Uterus (tissue), 4 donors: ENCODE data around the gene KDM4C. TPM values are rescaled to one million over a fixed set of nuclear protein-coding genes. Genes with fewer than 3 reads are reported as not detected.

Experiments
- DNase-seq, 2 donors: peaks; one replicate each; pipeline ENCODE4 v3.0.0-alpha.2; 2019 to 2020
- H3K27ac ChIP-seq, 2 donors: fragments of 200-600 bp; sonication (generic); 1 replicate in 1 of 2; 2 replicates in 1 of 2; pipeline ENCODE4 v1.5.1; 2016 to 2018
- H3K27me3 ChIP-seq, 2 donors: fragments of 200-600 bp; sonication (generic); one replicate each; pipeline ENCODE4 v1.5.1; 2018 to 2019; ENCODE audit warnings: control low read depth in 1 of 2
- H3K36me3 ChIP-seq, 2 donors: fragments of 200-600 bp; sonication (generic); one replicate each; pipeline ENCODE4 v1.5.1; 2019; ENCODE audit warnings: control low read depth in 1 of 2
- H3K4me1 ChIP-seq, 2 donors: fragments of 200-600 bp; sonication (generic); one replicate each; pipeline ENCODE4 v1.5.1; 2018 to 2019; ENCODE audit warnings: control low read depth in 1 of 2
- H3K4me3 ChIP-seq, 2 donors: fragments of 200-600 bp; sonication (generic); 1 replicate in 1 of 2; 2 replicates in 1 of 2; pipeline ENCODE4 v1.5.1; 2018 to 2019; ENCODE audit warnings: mild to moderate bottlenecking in 1 of 2
- H3K9me3 ChIP-seq, 2 donors: fragments of 200-600 bp; sonication (generic); one replicate each; pipeline ENCODE4 v1.5.1; 2019; ENCODE audit warnings: control low read depth in 1 of 2
- CTCF ChIP-seq, 4 experiments: fragments of 200-600 bp in 2 of 4; fragments of 450-650 bp in 2 of 4; sonication (generic) in 2 of 4; IDR thresholded peaks; one replicate each; pipeline ENCODE4 v1.5.1; 2016 to 2019; ENCODE audit warnings: antibody characterized with exemption in 4 of 4, mild to moderate bottlenecking in 2 of 4, moderate library complexity in 1 of 4
- POLR2A ChIP-seq, 2 donors: fragments of 450-650 bp; IDR thresholded peaks; one replicate each; pipeline ENCODE4 v1.6.1; 2016; ENCODE audit warnings: antibody characterized with exemption in 2 of 2, mild to moderate bottlenecking in 1 of 2, moderate library complexity in 1 of 2
- intact Hi-C: fragments of 100-400 bp; cut with DNase I; formaldehyde crosslinking; loops from one replicate; pipeline ENCODE4 v1.15.1; 2023; ENCODE audit warnings: low total_unique reads
- total RNA-seq, 4 donors: library from RNA; depleted of rRNA in 3 of 4; stranded (reverse); fragments of >200 nt in 3 of 4; gene quantifications; one replicate each; pipeline versions ENCODE4 v1.1.0 to v1.2.4, GENCODE V29; 2014 to 2023
- donor health status: DM: yes; HTN: yes; CAD: no.

The KDM4C gene
- total RNA-seq, 4 donors from 2014 or later = 29.1 to 61.4 (median 45.5) TPM

- H3K27me3 ChIP-seq = no peaks in the 10 kb centered on the region
- H3K4me3 ChIP-seq = no peak overlapping the region
- no peaks in the 10 kb centered on the region for H3K9me3 ChIP-seq
- intact Hi-C loops = no loop called here
- no peaks in the 10 kb centered on the region for H3K4me1 ChIP-seq
- no peak overlapping the region for H3K27ac ChIP-seq
- no peaks in the 10 kb centered on the region for H3K36me3 ChIP-seq
- TF ChIP-seq CTCF (IDR thresholded peaks at IDR 0.05) = no peak
- TF ChIP-seq POLR2A (IDR thresholded peaks at IDR 0.05) = no peak
- DNase-seq = no peak
These were observed 366.0 kb downstream of the KDM4C start for GRCh38 chr9:7123743-7124142.

GRCh38 chr9:7125231-7125630 is 367.5 kb downstream of the KDM4C start:
- Histone ChIP-seq H3K4me3 (no peak overlapping the region), H3K9me3 (no peaks in the 10 kb centered on the region), H3K27me3 (no peaks in the 10 kb centered on the region), H3K4me1 (no peaks in the 10 kb centered on the region), H3K36me3 (no peaks in the 10 kb centered on the region), H3K27ac (no peak overlapping the region)
- no peak for DNase-seq
- TF ChIP-seq CTCF (IDR thresholded peaks at IDR 0.05) (no peak), POLR2A (IDR thresholded peaks at IDR 0.05) (no peak)
- intact Hi-C loops = no loop called here

- Histone ChIP-seq H3K9me3 (no peaks in the 10 kb centered on the region), H3K4me3 (no peak overlapping the region), H3K27ac (no peak overlapping the region), H3K36me3 (no peaks in the 10 kb centered on the region), H3K4me1 (no peaks in the 10 kb centered on the region), H3K27me3 (no peaks in the 10 kb centered on the region)
- TF ChIP-seq CTCF (IDR thresholded peaks at IDR 0.05) (no peak), POLR2A (IDR thresholded peaks at IDR 0.05) (no peak)
- intact Hi-C loops = no loop called here
- no peak for DNase-seq
These were observed 371.6 kb downstream of the KDM4C start for GRCh38 chr9:7129391-7129790.

- intact Hi-C loops = no loop called here
- no peaks in the 10 kb centered on the region for H3K9me3 ChIP-seq
- DNase-seq = no peak
- no peak overlapping the region for H3K4me3 ChIP-seq
- H3K27me3 ChIP-seq = no peaks in the 10 kb centered on the region
- H3K27ac ChIP-seq = no peak overlapping the region
- H3K4me1 ChIP-seq = no peaks in the 10 kb centered on the region
- no peak for TF ChIP-seq CTCF (IDR thresholded peaks at IDR 0.05)
- no peak for TF ChIP-seq POLR2A (IDR thresholded peaks at IDR 0.05)
- no peaks in the 10 kb centered on the region for H3K36me3 ChIP-seq
These were observed 372.6 kb downstream of the KDM4C start for GRCh38 chr9:7130266-7130820.

- no peak overlapping the region for H3K27ac ChIP-seq
- no peak overlapping the region for H3K4me3 ChIP-seq
- H3K9me3 ChIP-seq = no peaks in the 10 kb centered on the region
- no peaks in the 10 kb centered on the region for H3K27me3 ChIP-seq
- no peak for TF ChIP-seq CTCF (IDR thresholded peaks at IDR 0.05)
- no peak for TF ChIP-seq POLR2A (IDR thresholded peaks at IDR 0.05)
- no peaks in the 10 kb centered on the region for H3K36me3 ChIP-seq
- intact Hi-C loops = no loop called here
- DNase-seq = no peak
- no peaks in the 10 kb centered on the region for H3K4me1 ChIP-seq
These were observed 374.8 kb downstream of the KDM4C start for GRCh38 chr9:7132605-7133004.
